Measurements from ENCODE around the gene TEX14. TPM values are rescaled to one million over a fixed set of nuclear protein-coding genes. Genes with fewer than 3 reads are reported as not detected.

Gene TEX14
- total RNA-seq, 1 donor from 2014 or later, result not detected

DNA sequence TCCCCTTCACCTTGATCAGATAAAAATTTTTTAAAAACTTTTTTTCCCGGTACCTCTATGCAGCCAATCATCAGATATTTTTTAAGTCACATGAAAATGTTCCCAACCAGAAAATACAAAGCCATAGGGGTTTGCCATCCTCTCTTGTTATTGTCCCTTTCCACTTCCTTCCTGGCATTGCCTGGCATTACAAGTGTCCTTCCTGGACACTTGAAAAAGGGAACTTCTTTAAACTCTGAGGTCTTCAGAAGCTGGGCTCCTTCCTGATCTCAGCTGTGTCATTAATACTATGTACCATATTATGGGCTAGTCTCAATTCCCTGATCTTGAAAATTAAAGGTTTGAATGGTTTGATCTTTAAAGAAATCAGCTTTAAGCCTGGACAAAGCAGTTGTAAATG, 64.9 kb downstream of the TEX14 start:
- TF ChIP-seq POLR2A (IDR thresholded peaks at IDR 0.05), result no peak
- TF ChIP-seq POLR2AphosphoS5 (IDR thresholded peaks at IDR 0.05; ENCODE audit: insufficient read depth in 1 of 2, low read depth in 1 of 2), result no peak
- TF ChIP-seq, protein P1, sequence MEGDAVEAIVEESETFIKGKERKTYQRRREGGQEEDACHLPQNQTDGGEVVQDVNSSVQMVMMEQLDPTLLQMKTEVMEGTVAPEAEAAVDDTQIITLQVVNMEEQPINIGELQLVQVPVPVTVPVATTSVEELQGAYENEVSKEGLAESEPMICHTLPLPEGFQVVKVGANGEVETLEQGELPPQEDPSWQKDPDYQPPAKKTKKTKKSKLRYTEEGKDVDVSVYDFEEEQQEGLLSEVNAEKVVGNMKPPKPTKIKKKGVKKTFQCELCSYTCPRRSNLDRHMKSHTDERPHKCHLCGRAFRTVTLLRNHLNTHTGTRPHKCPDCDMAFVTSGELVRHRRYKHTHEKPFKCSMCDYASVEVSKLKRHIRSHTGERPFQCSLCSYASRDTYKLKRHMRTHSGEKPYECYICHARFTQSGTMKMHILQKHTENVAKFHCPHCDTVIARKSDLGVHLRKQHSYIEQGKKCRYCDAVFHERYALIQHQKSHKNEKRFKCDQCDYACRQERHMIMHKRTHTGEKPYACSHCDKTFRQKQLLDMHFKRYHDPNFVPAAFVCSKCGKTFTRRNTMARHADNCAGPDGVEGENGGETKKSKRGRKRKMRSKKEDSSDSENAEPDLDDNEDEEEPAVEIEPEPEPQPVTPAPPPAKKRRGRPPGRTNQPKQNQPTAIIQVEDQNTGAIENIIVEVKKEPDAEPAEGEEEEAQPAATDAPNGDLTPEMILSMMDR (IDR thresholded peaks at IDR 0.05), result no peak

DNA sequence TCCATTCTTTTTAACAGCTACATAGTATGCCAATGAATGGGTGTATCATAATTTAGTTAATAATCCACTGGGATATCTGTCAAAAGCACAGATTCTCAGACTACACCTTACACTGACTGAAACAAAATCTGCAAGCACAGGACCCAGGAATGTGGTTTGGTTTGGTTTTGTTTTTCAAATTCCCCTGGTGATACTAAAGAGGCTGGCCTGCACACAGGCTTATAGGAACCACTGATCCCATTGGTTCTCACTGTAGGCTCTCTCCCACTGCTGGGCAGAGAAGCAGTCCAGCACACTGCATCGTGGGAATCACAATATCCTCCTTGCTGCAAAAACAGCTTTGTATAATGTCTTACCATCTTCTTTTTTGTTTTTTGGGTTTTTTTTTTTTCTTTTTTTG, 67.1 kb downstream of the TEX14 start:
- no peak for TF ChIP-seq POLR2A (IDR thresholded peaks at IDR 0.05)
- TF ChIP-seq POLR2AphosphoS5 (IDR thresholded peaks at IDR 0.05; ENCODE audit: insufficient read depth in 1 of 2, low read depth in 1 of 2), result no peak
- TF ChIP-seq, protein P1 (IDR thresholded peaks at IDR 0.05), result no peak
- DNase-seq (ENCODE audit: extremely low spot score in 2 of 2), result no peak
- intact Hi-C loops (cut with DNase I), result no loop called here
- H3K36me3 ChIP-seq, result no peaks in the 10 kb centered on the region
- no peak overlapping the region for H3K4me3 ChIP-seq
- H3K9me3 ChIP-seq, result no peaks in the 10 kb centered on the region
- H3K27me3 ChIP-seq, result no peaks in the 10 kb centered on the region
- H3K4me1 ChIP-seq, result no peaks in the 10 kb centered on the region
- H3K27ac ChIP-seq, result no peak overlapping the region

More for the DNA sequence above, 64.9 kb downstream of the TEX14 start:
- Histone ChIP-seq H3K4me3 (no peak overlapping the region), H3K36me3 (no peaks in the 10 kb centered on the region), H3K9me3 (no peaks in the 10 kb centered on the region), H3K27ac (no peak overlapping the region), H3K27me3 (no peaks in the 10 kb centered on the region), H3K4me1 (no peaks in the 10 kb centered on the region)
- intact Hi-C loops (cut with DNase I), result no loop called here
- no peak for DNase-seq (ENCODE audit: extremely low spot score in 2 of 2)

DNA sequence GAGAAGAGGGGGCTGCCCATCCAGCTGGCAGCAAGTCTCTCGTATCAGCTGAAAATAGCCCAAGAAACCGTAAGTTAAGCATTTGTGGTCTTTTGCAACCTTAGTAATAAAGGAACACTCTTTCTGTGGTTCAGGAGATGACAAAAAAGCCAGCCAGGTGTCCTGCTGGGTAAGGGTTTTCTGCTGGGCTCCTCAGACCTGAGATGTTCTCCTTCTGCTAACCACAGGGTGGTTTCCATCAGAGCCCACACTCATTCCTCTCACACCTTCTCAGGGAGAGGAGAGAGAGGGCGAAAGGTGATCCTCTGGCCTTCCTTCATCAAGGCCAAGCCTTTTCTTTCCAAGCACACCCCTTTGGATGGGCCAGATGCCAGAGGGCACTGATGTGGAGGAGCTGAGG, 70.7 kb downstream of the TEX14 start:
- intact Hi-C loops (cut with DNase I), result no loop called here
- Histone ChIP-seq H3K4me1 (no peaks in the 10 kb centered on the region), H3K27ac (no peak overlapping the region), H3K9me3 (no peaks in the 10 kb centered on the region), H3K36me3 (no peaks in the 10 kb centered on the region), H3K27me3 (no peaks in the 10 kb centered on the region), H3K4me3 (no peak overlapping the region)
- TF ChIP-seq POLR2AphosphoS5 (IDR thresholded peaks at IDR 0.05; ENCODE audit: insufficient read depth in 1 of 2, low read depth in 1 of 2), result no peak
- TF ChIP-seq, protein P1 (IDR thresholded peaks at IDR 0.05), result no peak
- no peak for TF ChIP-seq POLR2A (IDR thresholded peaks at IDR 0.05)
- DNase-seq (ENCODE audit: extremely low spot score in 2 of 2), result no peak

DNA sequence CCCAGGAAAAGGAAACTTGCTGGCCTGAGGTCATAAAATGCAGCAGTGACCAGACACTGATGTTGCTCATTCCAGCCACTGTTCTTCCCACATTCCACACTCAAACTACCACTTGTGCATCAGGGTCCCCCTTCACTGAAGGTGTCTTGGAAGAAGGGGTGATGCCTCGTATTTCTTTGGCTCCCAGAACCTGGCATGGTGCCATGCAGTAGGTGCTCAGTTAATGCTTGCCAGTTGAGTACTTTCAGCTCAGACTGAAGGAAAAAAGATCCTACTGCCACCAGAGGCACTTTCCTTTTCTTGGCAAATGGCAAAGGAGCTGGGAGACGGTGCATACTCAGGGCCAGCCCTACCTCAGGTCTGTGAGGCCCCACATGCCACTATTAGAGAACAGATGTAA, 73.5 kb downstream of the TEX14 start:
- no peak overlapping the region for H3K27ac ChIP-seq
- DNase-seq (ENCODE audit: extremely low spot score in 2 of 2), result no peak
- no peaks in the 10 kb centered on the region for H3K36me3 ChIP-seq
- no peaks in the 10 kb centered on the region for H3K27me3 ChIP-seq
- no peaks in the 10 kb centered on the region for H3K9me3 ChIP-seq
- intact Hi-C loops (cut with DNase I), result no loop called here
- no peak overlapping the region for H3K4me3 ChIP-seq
- no peaks in the 10 kb centered on the region for H3K4me1 ChIP-seq
- TF ChIP-seq, protein P1 (IDR thresholded peaks at IDR 0.05), result no peak
- TF ChIP-seq POLR2A (IDR thresholded peaks at IDR 0.05), result no peak
- no peak for TF ChIP-seq POLR2AphosphoS5 (IDR thresholded peaks at IDR 0.05; ENCODE audit: insufficient read depth in 1 of 2, low read depth in 1 of 2)

DNA sequence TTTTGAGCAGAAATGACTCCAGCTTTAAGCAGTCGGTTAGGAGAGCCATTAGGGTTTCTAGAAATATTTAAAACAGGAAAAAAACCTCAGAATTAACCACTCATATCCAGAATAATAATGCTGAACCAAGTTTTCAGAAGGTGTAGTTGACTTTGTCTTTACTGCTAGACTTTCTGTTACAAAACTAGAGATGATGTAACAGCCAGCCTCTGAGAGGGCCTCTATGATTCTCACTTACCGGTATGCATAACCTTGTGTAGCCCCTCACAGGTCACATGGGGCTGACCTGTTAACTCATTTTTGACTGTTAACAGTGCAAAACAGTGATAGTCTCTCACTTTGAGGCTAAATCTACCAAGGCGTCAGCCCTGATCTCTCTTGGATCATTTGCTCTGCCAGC, 74.3 kb downstream of the TEX14 start:
- no peak overlapping the region for H3K27ac ChIP-seq
- no peaks in the 10 kb centered on the region for H3K36me3 ChIP-seq
- no peaks in the 10 kb centered on the region for H3K4me1 ChIP-seq
- intact Hi-C loops (cut with DNase I), result no loop called here
- H3K27me3 ChIP-seq, result no peaks in the 10 kb centered on the region
- TF ChIP-seq POLR2AphosphoS5 (IDR thresholded peaks at IDR 0.05; ENCODE audit: insufficient read depth in 1 of 2, low read depth in 1 of 2), result no peak
- TF ChIP-seq, protein P1 (IDR thresholded peaks at IDR 0.05), result no peak
- TF ChIP-seq POLR2A (IDR thresholded peaks at IDR 0.05), result no peak
- H3K4me3 ChIP-seq, result no peak overlapping the region
- no peak for DNase-seq (ENCODE audit: extremely low spot score in 2 of 2)
- no peaks in the 10 kb centered on the region for H3K9me3 ChIP-seq
